Aorta (tissue), 5 donors: Measurements from ENCODE around the gene CDKN2B. TPM values are rescaled to one million over a fixed set of nuclear protein-coding genes. Genes with fewer than 3 reads are reported as not detected.

ENCODE experiments used
- ATAC-seq: fragments of 200-7000 bp; cut with Tn5 transposase; one replicate; pipeline ENCODE4 v1.9.1; 2022; ENCODE audit warnings: moderate library complexity; ENCODE audit not compliant: low FRiP score
- DNase-seq, 2 donors: peaks; one replicate each; pipeline ENCODE4 v3.0.0-alpha.2; 2020
- H3K27ac ChIP-seq, 2 donors: one replicate each; pipeline ENCODE4 v1.5.1; 2013; ENCODE audit warnings: low read length in 2 of 2, mild to moderate bottlenecking in 2 of 2, moderate library complexity in 2 of 2, control low read depth in 1 of 2, inconsistent platforms in 1 of 2, low read depth in 1 of 2
- H3K27me3 ChIP-seq, 2 donors: one replicate each; pipeline ENCODE4 v1.6.1; 2013; ENCODE audit warnings: control low read depth in 1 of 2, low read length in 1 of 2, mild to moderate bottlenecking in 1 of 2, moderate library complexity in 1 of 2; ENCODE audit not compliant: insufficient read depth in 2 of 2, control insufficient read depth in 1 of 2
- H3K36me3 ChIP-seq, 2 donors: one replicate each; pipeline ENCODE4 v1.6.1; 2013; ENCODE audit warnings: control low read depth in 1 of 2, low read length in 1 of 2, mild to moderate bottlenecking in 1 of 2; ENCODE audit not compliant: insufficient read depth in 2 of 2, control insufficient read depth in 1 of 2
- H3K4me1 ChIP-seq, 2 donors: one replicate each; pipeline ENCODE4 v1.6.1; 2013; ENCODE audit warnings: low read length in 2 of 2, control low read depth in 1 of 2, mild to moderate bottlenecking in 1 of 2, moderate library complexity in 1 of 2; ENCODE audit not compliant: insufficient read depth in 2 of 2, control insufficient read depth in 1 of 2
- H3K4me3 ChIP-seq, 2 donors: one replicate each; pipeline ENCODE4 v1.5.1; 2013; ENCODE audit warnings: low read length in 2 of 2, control low read depth in 1 of 2, mild to moderate bottlenecking in 1 of 2
- H3K9me3 ChIP-seq: one replicate; pipeline ENCODE4 v1.6.1; 2013; ENCODE audit warnings: mild to moderate bottlenecking, low read length; ENCODE audit not compliant: control insufficient read depth
- WGBS, 2 donors: extraction: QIAGEN DNeasy Blood & Tissue Kit; methylation state at CpG; one replicate each; pipeline ENCODE4 v1.1.7; 2013; 5-methylcytosine and 5-hydroxymethylcytosine counted together
- intact Hi-C, 2 donors: fragments of 100-400 bp; cut with DNase I; formaldehyde crosslinking; loops; one replicate each; pipeline versions ENCODE4 v1.14.2 to v1.15.0; 2022
- polyA plus RNA-seq, 2 donors: library from polyadenylated mRNA; stranded (reverse); fragments of 200-250 nt; gene quantifications; one replicate each; pipeline ENCODE4 v1.2.3, GENCODE V29; 2013
- total RNA-seq, 2 donors: library from RNA; stranded (reverse); fragmentation: NEBNext Ultra II Directional; extraction: Animal tissue kit (Norgen Biotek cat#: 25700); gene quantifications; one replicate each; pipeline ENCODE4 v1.2.1, GENCODE V29; 2021
- donor health status: healthy with polysubstance abuse.
- donor health status: Bipolar disorder and iron deficiency.
- donor health status: DM: no; HTN: no; CAD: no.
- donor health status: DM: no; HTN: no; CAD: no.
- donor health status: DM: yes; HTN: yes; CAD: no.

CDKN2B gene
- total and polyA plus RNA-seq, 4 donors, result 4.5 to 12.9 (median 5.1) TPM

DNA sequence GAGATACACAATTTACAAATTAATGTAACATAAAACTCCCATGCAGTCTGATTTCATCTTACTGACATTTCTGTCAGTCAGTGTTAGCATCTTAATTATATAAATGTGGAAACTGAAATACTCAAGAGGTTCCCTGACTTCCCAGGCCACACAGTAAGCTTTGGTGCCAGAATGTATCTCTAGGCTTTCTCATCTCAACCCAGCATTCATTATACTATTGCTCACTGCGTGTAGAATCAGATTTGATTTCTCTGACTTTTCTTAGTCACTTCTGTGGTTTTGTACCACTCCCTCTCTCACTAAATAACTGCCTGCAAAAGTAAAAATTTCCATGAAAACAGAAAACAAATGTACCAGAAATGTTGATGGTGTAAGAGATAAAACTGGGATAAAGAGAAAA is 31.7 kb upstream of the CDKN2B start:
- H3K27ac ChIP-seq, result no peak overlapping the region
- H3K4me3 ChIP-seq, result no peak overlapping the region
- WGBS, 2 donors, result 58 to 72% methylated on average over 1 of the region's 1 CpG
- ATAC-seq, result no peak
- no peak for DNase-seq
- no peaks in the 10 kb centered on the region for H3K4me1 ChIP-seq
- intact Hi-C loops, result no loop called here
- H3K9me3 ChIP-seq, result no peaks in the 10 kb centered on the region
- no peaks in the 10 kb centered on the region for H3K27me3 ChIP-seq
- H3K36me3 ChIP-seq, result no peaks in the 10 kb centered on the region

DNA sequence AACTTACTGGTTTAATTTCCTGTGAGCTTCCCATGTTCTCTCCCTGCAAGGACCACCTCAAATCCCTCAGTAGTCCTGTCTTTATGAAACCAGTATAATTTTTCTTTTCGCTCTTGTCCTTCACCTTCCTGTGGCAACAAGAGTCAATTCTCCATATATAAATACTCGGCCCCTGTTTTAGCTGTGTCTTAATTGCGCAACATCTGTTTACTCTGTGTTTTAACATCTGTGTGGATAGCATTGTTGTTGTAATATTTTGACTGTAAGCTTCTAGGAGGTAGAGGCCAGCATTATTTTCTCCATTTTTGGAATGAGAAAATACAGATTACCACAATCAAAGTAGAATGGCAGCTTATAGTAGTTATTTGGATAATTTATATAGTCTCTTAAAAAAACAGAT is 30.2 kb upstream of the CDKN2B start:
- Histone ChIP-seq H3K4me1 (no peaks in the 10 kb centered on the region), H3K4me3 (no peak overlapping the region), H3K36me3 (no peaks in the 10 kb centered on the region), H3K9me3 (no peaks in the 10 kb centered on the region), H3K27ac (no peak overlapping the region), H3K27me3 (no peaks in the 10 kb centered on the region)
- 90 to 94% methylated on average over 3 of the region's 3 CpGs for WGBS, 2 donors
- DNase-seq, result no peak
- intact Hi-C loops, result loop anchor here (5.0 kb wide), 1 partner anchor 227 kb away; no protein-coding TSS in a partner anchor
- ATAC-seq, result no peak

GRCh38 chr9:22037954-22038690 is 29.0 kb upstream of the CDKN2B start:
- DNase-seq (no peak), ATAC-seq (no peak)
- Histone ChIP-seq H3K27ac (no peak overlapping the region), H3K4me1 (no peaks in the 10 kb centered on the region), H3K4me3 (no peak overlapping the region), H3K9me3 (no peaks in the 10 kb centered on the region), H3K36me3 (no peaks in the 10 kb centered on the region), H3K27me3 (no peaks in the 10 kb centered on the region)
- intact Hi-C loops, result loop anchor here (5.0 kb wide), 1 partner anchor 226 kb away; no protein-coding TSS in a partner anchor
- WGBS, 2 donors, result 22 to 28% methylated on average over 2 of the region's 2 CpGs

DNA sequence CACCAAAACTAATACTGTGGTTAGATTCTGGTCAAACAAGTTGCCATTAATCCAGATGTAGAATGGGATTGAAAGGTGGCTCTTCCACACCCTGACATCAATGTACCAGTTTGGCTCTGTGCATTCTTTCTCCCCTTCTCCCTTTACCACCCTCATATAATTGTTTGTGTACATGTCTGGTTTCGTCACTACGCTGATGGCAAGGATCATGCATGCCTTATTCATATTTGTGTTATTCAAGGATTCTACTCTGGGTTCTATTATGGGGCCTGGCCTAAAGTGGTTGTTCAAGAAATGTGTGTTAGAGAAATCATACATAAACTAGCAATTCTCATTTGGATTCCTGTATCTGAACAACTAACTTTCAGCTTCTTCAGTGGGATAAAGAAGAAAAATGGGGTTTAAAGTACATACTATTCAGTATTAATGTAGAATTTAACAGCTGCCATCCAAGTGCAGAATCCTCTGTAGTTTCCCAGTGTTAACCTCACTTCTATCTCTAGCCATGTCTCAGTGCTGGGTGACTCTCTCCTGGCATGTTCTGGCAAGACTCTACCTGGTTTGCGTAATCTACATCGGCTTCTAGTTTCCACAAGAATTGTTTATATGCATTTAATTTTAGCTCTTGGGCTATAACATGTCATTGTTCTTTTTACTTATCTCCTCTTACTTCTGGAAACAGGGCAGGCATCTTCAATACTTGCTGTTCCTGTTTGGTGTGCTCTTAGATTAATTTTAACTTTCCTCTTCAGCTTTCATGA is 27.9 kb upstream of the CDKN2B start:
- H3K9me3 ChIP-seq, result no peaks in the 10 kb centered on the region
- H3K27me3 ChIP-seq, result no peaks in the 10 kb centered on the region
- intact Hi-C loops, result loop anchor here (5.0 kb wide), 1 partner anchor 225 kb away; no protein-coding TSS in a partner anchor
- WGBS, 2 donors, result 85 to 89% methylated on average over 4 of the region's 4 CpGs
- no peaks in the 10 kb centered on the region for H3K36me3 ChIP-seq
- ATAC-seq (no peak), DNase-seq (no peak)
- H3K4me3 ChIP-seq, result no peak overlapping the region
- no peaks in the 10 kb centered on the region for H3K4me1 ChIP-seq
- H3K27ac ChIP-seq, result no peak overlapping the region

GRCh38 chr9:22035591-22036011 is 26.5 kb upstream of the CDKN2B start:
- no peak overlapping the region for H3K4me3 ChIP-seq
- H3K9me3 ChIP-seq, result no peaks in the 10 kb centered on the region
- H3K36me3 ChIP-seq, result no peaks in the 10 kb centered on the region
- H3K27ac ChIP-seq, result no peak overlapping the region
- H3K4me1 ChIP-seq, result no peaks in the 10 kb centered on the region
- H3K27me3 ChIP-seq, result no peaks in the 10 kb centered on the region
- intact Hi-C loops, result loop anchor here (5.0 kb wide), 1 partner anchor 223 kb away; no protein-coding TSS in a partner anchor
- no peak for ATAC-seq
- 85 to 89% methylated on average over 2 of the region's 2 CpGs for WGBS, 2 donors
- no peak for DNase-seq

DNA sequence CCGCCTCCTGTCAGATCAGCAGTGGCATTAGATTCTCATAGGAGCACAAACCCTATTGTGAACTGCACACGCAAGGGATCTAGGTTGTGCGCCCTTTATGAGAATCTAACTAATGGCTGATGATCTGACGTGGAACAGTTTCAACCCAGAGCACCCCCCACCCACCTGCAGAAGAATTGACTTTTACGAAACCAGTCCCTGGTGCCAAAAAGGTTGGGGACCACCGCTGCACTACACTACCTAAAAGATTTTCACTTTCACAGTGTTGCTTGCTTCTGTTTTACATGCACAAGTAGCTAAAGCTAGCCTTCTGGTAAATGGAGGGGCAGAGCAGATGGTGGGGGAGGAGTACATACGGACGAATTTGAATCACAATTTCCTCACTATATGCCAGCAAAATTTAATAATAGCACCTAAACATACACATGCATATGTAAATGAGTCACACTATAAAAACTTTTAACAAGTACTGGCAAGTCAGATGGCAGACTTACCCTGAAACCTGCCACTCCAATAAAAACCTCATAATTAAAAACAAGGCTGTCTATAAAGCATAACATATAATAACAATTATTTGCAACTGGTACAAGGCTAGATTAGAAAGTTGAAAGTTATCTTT is 24.0 kb upstream of the CDKN2B start:
- no peak overlapping the region for H3K27ac ChIP-seq
- no peaks in the 10 kb centered on the region for H3K36me3 ChIP-seq
- intact Hi-C loops, result no loop called here
- no peaks in the 10 kb centered on the region for H3K27me3 ChIP-seq
- DNase-seq (no peak), ATAC-seq (no peak)
- H3K4me1 ChIP-seq, result no peaks in the 10 kb centered on the region
- 79 to 91% methylated on average over 8 of the region's 8 CpGs for WGBS, 2 donors
- H3K9me3 ChIP-seq, result no peaks in the 10 kb centered on the region
- no peak overlapping the region for H3K4me3 ChIP-seq

DNA sequence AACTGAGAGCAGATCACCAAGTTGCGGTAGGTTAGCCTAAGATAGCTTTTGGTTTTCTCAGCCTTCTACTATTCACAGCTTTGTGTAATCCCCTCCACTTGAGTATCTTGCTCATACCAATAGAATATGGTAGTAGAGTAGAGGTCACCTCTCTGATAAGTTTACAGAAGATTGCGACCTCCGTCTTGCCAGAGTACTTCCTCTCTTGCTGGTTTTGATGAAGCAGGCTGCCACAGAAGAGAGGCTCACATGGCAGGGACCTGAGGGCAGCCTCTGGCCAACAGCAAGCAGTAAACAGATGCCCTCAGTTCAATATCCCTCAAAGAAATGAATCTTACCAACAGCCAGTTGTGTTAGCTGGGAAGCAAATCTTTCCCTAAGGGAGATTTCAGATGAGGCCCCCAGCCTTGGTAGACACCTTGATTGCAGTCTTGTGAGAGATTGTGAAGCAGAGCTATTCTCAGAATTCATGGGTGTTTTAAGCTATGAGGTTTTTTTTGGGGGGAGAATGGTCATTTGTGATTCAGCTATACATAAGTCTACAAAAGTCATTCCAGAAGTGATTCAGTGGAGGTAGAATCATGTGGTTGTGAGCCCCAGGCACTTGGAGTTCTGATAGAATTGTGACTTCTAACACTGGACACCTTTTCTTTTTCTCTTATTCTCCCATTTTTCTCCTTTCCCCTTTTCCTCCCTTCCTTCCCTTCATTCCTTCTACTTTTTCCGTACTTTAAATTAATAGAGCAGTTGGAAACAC is 22.7 kb upstream of the CDKN2B start:
- ATAC-seq, result no peak
- WGBS, 2 donors, result 92 to 93% methylated on average over 4 of the region's 4 CpGs
- intact Hi-C loops, result no loop called here
- Histone ChIP-seq H3K36me3 (no peaks in the 10 kb centered on the region), H3K27ac (no peak overlapping the region), H3K27me3 (no peaks in the 10 kb centered on the region), H3K4me3 (no peak overlapping the region), H3K9me3 (no peaks in the 10 kb centered on the region), H3K4me1 (no peaks in the 10 kb centered on the region)
- no peak for DNase-seq

- Histone ChIP-seq H3K27ac (no peak overlapping the region), H3K36me3 (no peaks in the 10 kb centered on the region), H3K4me1 (no peaks in the 10 kb centered on the region), H3K9me3 (no peaks in the 10 kb centered on the region), H3K4me3 (no peak overlapping the region), H3K27me3 (peaks cover 0 to 2% of the 10 kb centered on the region in 2 donors)
- intact Hi-C loops, result no loop called here
- WGBS, 2 donors, result 59 to 66% methylated on average over 1 of the region's 1 CpG
- no peak for DNase-seq
- no peak for ATAC-seq
These were observed 21.0 kb upstream of the CDKN2B start for GRCh38 chr9:22030101-22030598.
